Endodermal cell (in vitro differentiated cells): ENCODE results near the gene EPHX1. TPM values are rescaled to one million over a fixed set of nuclear protein-coding genes. Genes with fewer than 3 reads are reported as not detected.

Source experiments
- DNase-seq: peaks from one replicate; pipeline ENCODE4 v3.0.0-alpha.2; 2017
- H3K27ac ChIP-seq: 2 replicates; pipeline ENCODE4 v1.5.1; 2013; ENCODE audit warnings: mild to moderate bottlenecking, low read depth, low read length, moderate library complexity
- H3K27me3 ChIP-seq: 2 replicates; pipeline ENCODE4 v1.6.1; 2013; ENCODE audit warnings: mild to moderate bottlenecking, low read length, moderate library complexity; ENCODE audit not compliant: insufficient read depth, control insufficient read depth, poor library complexity, severe bottlenecking
- H3K36me3 ChIP-seq: 2 replicates; pipeline ENCODE4 v1.7.0; 2013; ENCODE audit warnings: mild to moderate bottlenecking, low read length, moderate library complexity; ENCODE audit not compliant: control insufficient read depth, insufficient read depth
- H3K4me1 ChIP-seq: one replicate; pipeline ENCODE4 v1.7.0; 2013; ENCODE audit warnings: low read length; ENCODE audit not compliant: control insufficient read depth, insufficient read depth
- H3K4me3 ChIP-seq: 2 replicates; pipeline ENCODE4 v1.5.1; 2013; ENCODE audit warnings: mild to moderate bottlenecking, low read length, moderate library complexity
- H3K9ac ChIP-seq: 2 replicates; pipeline ENCODE4 v1.6.1; 2013; ENCODE audit warnings: mild to moderate bottlenecking, low read length, moderate library complexity; ENCODE audit not compliant: poor library complexity, severe bottlenecking; ENCODE audit errors: extremely low read depth
- H3K9me3 ChIP-seq: 2 replicates; pipeline ENCODE4 v1.6.1; 2013; ENCODE audit warnings: mild to moderate bottlenecking, low read length, moderate library complexity; ENCODE audit not compliant: control insufficient read depth
- H3K27ac Mint-ChIP-seq: 2 replicates; pipeline ENCODE4 v1.8.0; 2020; ENCODE audit warnings: mixed read lengths
- H3K27me3 Mint-ChIP-seq: 2 replicates; pipeline ENCODE4 v1.8.0; 2021; ENCODE audit warnings: mild to moderate bottlenecking, mixed read lengths; ENCODE audit not compliant: insufficient read depth
- H3K36me3 Mint-ChIP-seq: 2 replicates; pipeline ENCODE4 v1.8.0; 2020; ENCODE audit warnings: low read depth, mixed read lengths
- H3K4me1 Mint-ChIP-seq: 2 replicates; pipeline ENCODE4 v1.8.0; 2020; ENCODE audit warnings: mixed read lengths
- H3K4me3 Mint-ChIP-seq: 2 replicates; pipeline ENCODE4 v1.8.0; 2020; ENCODE audit warnings: mild to moderate bottlenecking, moderate library complexity, mixed read lengths
- H3K9me3 Mint-ChIP-seq: 2 replicates; pipeline ENCODE4 v1.8.0; 2020; ENCODE audit warnings: mild to moderate bottlenecking, mixed read lengths
- CTCF ChIP-seq: fragments of 200-600 bp; sonication (generic); conservative IDR thresholded peaks from 2 replicates; pipeline ENCODE4 v1.5.0; 2021; ENCODE audit warnings: antibody characterized with exemption, mild to moderate bottlenecking
- WGBS, 2 experiments: methylation state at CpG; one replicate each; pipeline versions ENCODE4 v1.1.5 to v1.1.7; 2013; ENCODE audit warnings: missing lambda C conversion rate in 2 of 2, mixed read lengths in 1 of 2; ENCODE audit not compliant: insufficient coverage in 1 of 2, insufficient read length in 1 of 2; 5-methylcytosine and 5-hydroxymethylcytosine counted together
- total RNA-seq, 2 donors: library from RNA; stranded (reverse); fragmentation: NEBNext Ultra II Directional in 1 of 2; extraction: Animal tissue kit (Norgen Biotek cat#: 25700) in 1 of 2; gene quantifications; 2 replicates in 1 of 2; 3 replicates in 1 of 2; pipeline ENCODE4 v1.2.1, GENCODE V29; 2021

The EPHX1 gene
- total RNA-seq, 2 donors from 2014 or later, result 49.2 to 84.1 TPM

- H3K9ac ChIP-seq, result no peak overlapping the region
- Mint-ChIP-seq H3K4me3 (no peak overlapping the region), H3K36me3 (peaks cover 19% of the 10 kb centered on the region), H3K4me1 (peaks cover 43% of the 10 kb centered on the region), H3K9me3 (no peaks in the 10 kb centered on the region), H3K27me3 (no peaks in the 10 kb centered on the region), H3K27ac (peak overlapping the region; percentile 87)
- no peak for TF ChIP-seq CTCF
- H3K4me3 ChIP-seq, result no peak overlapping the region
- H3K27ac ChIP-seq, result no peak overlapping the region
- 83 to 88% methylated on average over 3 to 6 of the region's 6 CpGs for WGBS, 2 experiments
- H3K9me3 ChIP-seq, result no peaks in the 10 kb centered on the region
- H3K36me3 ChIP-seq, result peaks cover 23% of the 10 kb centered on the region
- peak; percentile 82 for DNase-seq
- H3K4me1 ChIP-seq, result peaks cover 3% of the 10 kb centered on the region
- H3K27me3 ChIP-seq, result no peaks in the 10 kb centered on the region
Measured at GRCh38 chr1:225890346-225891228, 80.7 kb downstream of the EPHX1 start.

DNA sequence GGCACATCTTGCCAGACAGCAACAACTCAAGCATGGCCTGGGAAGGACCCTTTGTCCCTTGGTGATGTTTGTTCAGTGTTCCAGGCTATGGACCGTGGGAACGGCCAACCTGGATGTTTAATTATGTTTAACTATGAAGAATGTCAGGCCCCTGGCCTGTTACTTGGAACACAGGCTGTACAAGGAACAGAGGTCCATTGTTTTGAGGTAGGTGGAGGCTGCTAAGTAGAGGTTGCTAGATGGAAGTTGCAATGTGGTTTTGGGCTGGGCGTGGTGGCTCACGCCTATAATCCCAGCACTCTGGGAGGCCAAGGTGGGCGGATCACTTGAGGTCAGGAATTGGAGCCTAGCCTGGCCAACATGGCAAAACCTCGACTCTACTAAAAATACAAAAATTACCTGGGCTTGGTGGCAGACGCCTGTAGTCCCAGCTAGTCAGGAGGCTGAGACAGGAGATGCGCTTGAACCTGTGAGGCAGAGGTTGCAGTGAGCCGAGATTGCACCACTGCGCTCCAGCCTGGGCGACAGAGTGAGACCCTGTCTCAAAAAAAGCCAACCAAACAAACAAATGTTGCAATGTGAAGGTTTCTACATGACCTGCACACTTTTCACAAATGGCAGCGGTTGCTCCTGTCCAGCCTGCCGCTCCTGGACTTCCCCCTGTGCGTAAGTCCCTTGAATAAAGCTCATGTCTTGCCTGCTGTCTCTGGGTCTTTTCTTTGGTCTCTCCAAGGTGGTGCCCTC, 81.5 kb downstream of the EPHX1 start:
- Histone ChIP-seq H3K4me3 (no peak overlapping the region), H3K9ac (no peak overlapping the region), H3K4me1 (peaks cover 3% of the 10 kb centered on the region), H3K9me3 (no peaks in the 10 kb centered on the region), H3K27me3 (no peaks in the 10 kb centered on the region), H3K27ac (no peak overlapping the region), H3K36me3 (peaks cover 20% of the 10 kb centered on the region)
- WGBS, 2 experiments, result 93 to 96% methylated on average over 9 to 14 of the region's 14 CpGs
- H3K4me1 Mint-ChIP-seq, result peaks cover 43% of the 10 kb centered on the region
- no peak overlapping the region for H3K4me3 Mint-ChIP-seq
- no peaks in the 10 kb centered on the region for H3K27me3 Mint-ChIP-seq
- peak overlapping the region; percentile 42 for H3K27ac Mint-ChIP-seq
- no peak for DNase-seq
- H3K36me3 Mint-ChIP-seq, result peaks cover 17% of the 10 kb centered on the region
- no peak for TF ChIP-seq CTCF
- H3K9me3 Mint-ChIP-seq, result no peaks in the 10 kb centered on the region

- Histone ChIP-seq H3K4me3 (no peak overlapping the region), H3K36me3 (peaks cover 11% of the 10 kb centered on the region), H3K27me3 (no peaks in the 10 kb centered on the region), H3K9me3 (no peaks in the 10 kb centered on the region), H3K27ac (no peak overlapping the region), H3K4me1 (peaks cover 8% of the 10 kb centered on the region), H3K9ac (no peak overlapping the region)
- Mint-ChIP-seq H3K36me3 (peaks cover 8% of the 10 kb centered on the region), H3K4me3 (no peak overlapping the region), H3K27me3 (no peaks in the 10 kb centered on the region), H3K9me3 (no peaks in the 10 kb centered on the region), H3K27ac (no peak overlapping the region), H3K4me1 (peaks cover 43% of the 10 kb centered on the region)
- no peak for TF ChIP-seq CTCF
- no peak for DNase-seq
- WGBS, 2 experiments, result 89 to 95% methylated on average over 5 to 6 of the region's 6 CpGs
Measured at GRCh38 chr1:225892307-225892706, 82.4 kb downstream of the EPHX1 start.

Other genes with a start within 250 kb of the EPHX1 start
- gene ENAH, start 157.0 kb upstream of the EPHX1 start, total RNA-seq, result 100 to 1,000 TPM; 263 to 267 TPM
- 100 to 1,000 TPM; 286 to 319 TPM for gene SRP9, start 32.3 kb upstream of the EPHX1 start, total RNA-seq
- 100 to 1,000 TPM; 194 to 232 TPM for gene TMEM63A, start 72.3 kb downstream of the EPHX1 start, total RNA-seq
- 100 to 1,000 TPM in 1 of 2 donors, 10 to 100 TPM in 1; 76.0 to 660 TPM for gene LEFTY1, start 79.0 kb downstream of the EPHX1 start, total RNA-seq
- 100 to 1,000 TPM in 1 of 2 donors, 10 to 100 TPM in 1; 94.5 to 101 TPM for gene PYCR2, start 114.1 kb downstream of the EPHX1 start, total RNA-seq
- 100 to 1,000 TPM; 272 to 938 TPM for gene LEFTY2, start 131.1 kb downstream of the EPHX1 start, total RNA-seq
- gene SDE2, start 189.2 kb downstream of the EPHX1 start, total RNA-seq, result 10 to 100 TPM; 19.0 to 21.6 TPM